Stimulated activated CD8-positive, alpha-beta memory T cell treated with anti-CD3 and anti-CD28 coated beads, Interleukin-7, amount 100 ng/mL, for 48 hours (primary cell): ENCODE measurements around the gene MRGPRE.
"Not testable (repeated sequence)": the region's sequence is repeated elsewhere in the genome, so short reads cannot be mapped to it uniquely, and the experiment has no call there.

Experiments used
- DNase-seq, 2 donors: peaks; one replicate each; pipeline ENCODE4 v3.0.0-alpha.2; 2020; ENCODE audit warnings: low read depth in 1 of 2; ENCODE audit errors: extremely low read depth in 1 of 2

The MRGPRE gene

GRCh38 chr11:3231851-3232744 lies at the start of gene MRGPRE:
MRGPRE (minus strand) TSS chr11:3232417; CDS start chr11:3228799, 3,618 bp downstream.
- DNase-seq, result no peak

DNA sequence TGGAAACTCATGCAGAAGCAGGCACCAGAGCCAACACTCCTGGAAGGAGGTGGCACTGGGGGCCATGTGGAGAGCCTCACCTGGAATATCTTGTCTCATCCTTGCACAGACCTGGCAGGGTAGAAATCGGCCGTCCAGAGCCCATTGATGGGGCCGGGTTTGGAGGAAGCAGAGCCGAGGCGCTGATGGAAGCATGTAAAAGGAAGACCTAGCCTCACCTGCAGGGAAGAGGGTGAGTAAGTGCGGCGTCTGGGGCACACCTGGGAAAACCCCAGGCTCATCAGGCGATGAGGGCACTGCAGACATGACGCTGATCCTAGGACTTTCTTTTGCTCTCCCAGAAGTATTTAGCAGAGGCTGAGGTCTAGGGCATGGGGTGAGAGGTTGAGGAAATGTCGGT lies 48.9 kb upstream of the MRGPRE start:
- not testable (repeated sequence) for DNase-seq

- DNase-seq, result not testable (repeated sequence)
Observed at GRCh38 chr11:3280662-3281061, 48.4 kb upstream of the MRGPRE start.

DNA sequence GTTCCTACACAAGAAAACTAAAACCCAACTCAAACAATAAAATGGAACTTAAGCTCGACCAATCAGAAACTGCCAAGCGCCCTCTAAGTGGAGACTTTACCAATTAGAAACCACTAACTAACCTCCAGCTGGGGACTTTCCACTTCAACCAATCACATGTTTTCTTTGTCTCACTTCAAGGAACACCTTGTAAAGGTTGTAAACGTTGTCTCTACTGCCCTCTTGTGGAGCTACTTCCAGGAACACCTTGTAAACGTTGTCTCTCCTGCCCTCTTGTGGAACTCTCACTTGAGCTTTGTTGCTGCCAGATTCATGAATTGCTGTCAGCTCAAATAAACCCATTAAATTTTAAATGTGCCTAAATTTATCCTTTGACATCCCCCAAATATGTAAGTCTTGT lies 46.7 kb upstream of the MRGPRE start:
- DNase-seq, result not testable (repeated sequence)

- DNase-seq, result not testable (repeated sequence)
Observed at GRCh38 chr11:3273629-3274028, 41.4 kb upstream of the MRGPRE start.

DNA sequence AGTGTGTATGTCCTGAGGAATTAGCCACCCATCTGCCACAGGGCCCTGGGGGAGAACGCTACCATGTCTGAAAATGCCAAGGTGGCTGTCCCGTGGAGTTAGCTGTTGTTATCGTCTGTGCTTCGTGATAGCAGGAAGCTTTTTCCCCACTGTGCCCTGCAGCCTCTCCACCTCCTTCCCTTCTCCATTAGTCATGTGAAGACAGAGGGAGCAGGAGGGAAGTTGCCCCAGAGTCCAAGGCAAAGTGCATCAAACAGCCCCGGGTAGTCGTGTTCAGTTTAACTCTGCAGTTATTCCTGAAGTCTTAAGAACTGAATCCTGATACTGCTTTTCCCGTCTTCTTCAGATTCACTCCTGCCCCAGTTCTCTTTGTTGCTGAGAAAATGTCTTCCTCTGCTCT lies 30.3 kb upstream of the MRGPRE start:
- not testable (repeated sequence) for DNase-seq

- not testable (repeated sequence) for DNase-seq
Observed at GRCh38 chr11:3261831-3262230, 29.6 kb upstream of the MRGPRE start.

DNA sequence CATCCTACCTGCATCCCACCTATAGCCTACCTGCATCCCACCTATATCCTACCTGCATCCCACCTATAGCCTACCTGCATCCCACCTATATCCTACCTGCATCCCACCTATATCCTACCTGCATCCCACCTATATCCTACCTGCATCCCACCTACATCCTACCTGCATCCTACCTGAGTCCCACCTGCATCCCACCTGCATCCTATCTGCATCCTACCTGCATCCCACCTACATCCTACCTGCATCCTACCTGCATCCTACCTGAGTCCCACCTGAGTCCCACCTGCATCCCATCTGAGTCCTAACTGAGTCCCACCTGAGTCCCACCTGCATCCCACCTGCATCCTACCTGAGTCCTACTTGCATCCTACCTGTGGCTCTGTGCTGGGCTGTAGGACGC lies 25.3 kb upstream of the MRGPRE start:
- not testable (repeated sequence) for DNase-seq

DNA sequence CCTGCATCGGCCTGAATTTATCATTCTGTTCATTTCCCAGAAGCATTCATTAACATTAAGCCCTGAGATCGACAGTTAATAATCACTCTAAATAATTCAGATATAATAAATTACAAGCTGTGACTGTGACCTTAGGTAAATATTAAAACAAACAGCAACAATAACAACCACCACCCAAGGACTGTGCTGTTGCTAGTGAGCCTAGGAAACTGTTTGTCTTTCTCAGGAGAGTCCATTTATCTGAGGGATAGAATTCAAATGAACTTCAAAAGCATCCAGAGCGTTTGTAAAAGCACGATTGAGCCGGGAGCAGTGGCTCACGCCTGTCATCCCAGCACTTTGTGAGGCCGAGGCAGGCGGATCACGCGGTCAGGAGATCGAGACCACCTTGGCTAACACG lies 23.0 kb upstream of the MRGPRE start:
- DNase-seq, result not testable (repeated sequence)

GRCh38 chr11:3254773-3255172 lies 22.6 kb upstream of the MRGPRE start:
- not testable (repeated sequence) for DNase-seq

DNA sequence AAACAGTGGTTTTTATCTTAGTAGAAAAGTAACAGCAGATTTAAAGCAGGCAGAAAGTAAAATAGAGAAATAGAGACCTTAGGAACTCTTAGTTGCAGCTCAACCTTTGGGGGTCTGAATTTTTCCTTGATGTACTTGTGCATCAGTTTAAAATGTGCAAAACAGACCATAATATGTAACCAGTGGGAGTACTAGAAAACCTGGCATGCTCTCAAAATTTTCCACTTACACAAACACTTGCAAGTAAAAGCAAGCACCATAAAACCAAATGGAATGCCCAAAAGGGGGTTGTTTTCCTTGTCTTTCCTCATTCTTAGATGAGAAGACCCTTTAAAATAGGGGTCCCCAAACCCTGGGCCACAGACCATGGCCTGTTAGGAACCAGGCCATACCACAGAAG lies 12.9 kb upstream of the MRGPRE start:
- DNase-seq, result no peak

DNA sequence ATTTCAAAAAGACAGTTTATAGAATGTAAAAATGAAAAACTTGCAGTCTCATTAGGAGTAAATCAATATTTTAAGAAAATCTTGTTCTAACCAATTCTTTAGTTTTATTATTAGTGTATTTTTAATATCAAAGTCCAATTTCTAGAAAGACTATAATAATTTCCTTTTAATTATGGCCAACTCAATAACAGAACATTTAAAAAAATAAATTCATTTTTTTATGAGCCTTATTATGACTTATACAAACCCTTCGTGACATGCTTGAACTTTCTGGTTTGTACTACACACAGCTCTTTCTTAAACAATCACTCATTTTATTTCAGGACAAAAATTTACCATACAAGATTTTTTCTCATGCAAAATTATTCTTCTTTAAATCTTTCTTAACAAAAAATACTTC lies 11.7 kb upstream of the MRGPRE start:
- DNase-seq, result no peak

DNA sequence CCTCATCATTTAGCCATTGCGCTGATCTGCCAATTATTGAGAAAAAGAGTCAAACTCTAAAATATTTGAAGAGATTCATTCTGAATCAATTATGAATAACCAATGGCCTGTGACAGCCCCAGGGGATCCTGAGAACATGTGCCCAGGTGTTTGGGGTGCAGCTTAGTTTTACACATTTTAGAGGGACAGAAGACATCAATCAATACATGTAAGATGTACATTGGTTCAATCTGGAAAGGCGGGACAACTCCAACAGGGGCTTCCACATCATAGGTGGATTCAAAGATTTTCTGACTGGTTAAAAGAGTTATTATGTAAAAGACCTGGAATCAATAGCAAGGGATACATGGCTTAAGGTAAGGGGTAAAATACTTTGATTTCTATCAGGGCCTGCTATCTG lies 4.9 kb upstream of the MRGPRE start:
- no peak for DNase-seq

- no peak for DNase-seq
Observed at GRCh38 chr11:3234846-3235245, 2.6 kb upstream of the MRGPRE start.

DNA sequence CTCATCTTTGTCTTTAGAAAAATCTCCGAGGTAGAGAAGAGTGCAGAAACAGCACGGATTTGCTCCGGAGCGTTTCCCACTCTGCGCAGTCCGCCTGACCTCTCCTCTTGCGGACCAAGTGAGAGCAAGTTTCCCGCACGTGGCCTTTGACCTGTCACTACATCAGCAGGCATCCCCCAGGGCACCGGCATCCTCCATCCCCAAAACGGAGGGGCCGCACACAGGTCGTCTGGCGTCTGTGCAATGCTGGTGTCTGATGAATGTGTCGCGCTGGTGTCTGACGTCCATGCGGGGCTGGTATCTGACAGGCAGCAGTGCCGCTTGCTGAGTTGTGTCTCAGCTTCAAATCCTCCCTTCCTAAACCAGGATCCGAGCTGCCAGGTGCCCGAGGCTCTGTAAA lies 739 bp upstream of the MRGPRE start:
- no peak for DNase-seq

GRCh38 chr11:3231550-3231850 lies 717 bp downstream of the MRGPRE start:
- DNase-seq, result no peak

- DNase-seq, result no peak
Observed at GRCh38 chr11:3230636-3231549, 1.3 kb downstream of the MRGPRE start.

DNA sequence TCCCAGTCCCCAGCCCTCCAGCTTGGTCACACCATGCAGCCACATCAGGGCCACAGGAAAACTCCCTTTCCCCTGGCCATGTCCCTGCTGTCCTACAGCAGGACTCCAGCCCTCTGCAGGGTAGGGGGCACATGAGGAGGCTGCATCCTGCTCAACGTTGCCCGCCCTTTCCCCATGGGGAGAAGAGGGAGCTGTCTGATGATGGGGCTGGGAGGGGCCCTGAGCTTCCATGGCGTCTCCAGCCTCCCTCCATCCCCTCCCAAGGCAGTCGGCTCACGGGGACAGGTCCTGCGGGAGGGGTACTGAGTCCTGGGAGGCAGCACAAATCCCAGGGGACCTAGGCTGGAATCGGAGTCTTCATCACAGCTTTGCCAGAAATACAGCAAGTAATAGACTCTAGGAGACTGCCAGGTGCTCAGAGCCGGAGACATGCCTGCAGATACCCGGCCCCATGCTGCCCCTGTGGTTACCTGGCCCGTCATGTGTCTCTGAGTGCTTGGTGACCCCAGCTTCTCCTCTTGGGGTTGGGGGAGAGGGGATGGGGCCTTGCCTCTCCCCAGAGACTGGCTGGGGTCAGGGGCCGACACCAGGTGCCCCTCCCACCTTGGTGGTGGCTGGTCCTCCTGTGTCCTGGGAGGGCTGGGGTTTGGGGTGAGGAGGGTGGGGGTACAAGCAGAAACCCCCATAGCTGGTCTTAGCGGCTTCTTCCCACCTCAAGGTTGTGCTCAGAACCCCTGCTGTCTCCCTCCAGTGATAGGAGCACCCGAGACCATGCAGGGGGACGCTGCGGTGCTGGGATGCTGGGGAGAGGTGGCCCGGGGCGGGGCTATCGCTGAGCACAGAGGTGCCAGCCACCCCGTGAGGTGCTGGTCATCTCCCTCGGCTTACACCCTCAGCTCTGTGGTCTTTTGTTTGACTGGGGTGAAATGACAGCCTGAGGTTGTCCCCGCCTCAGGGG lies 2.3 kb downstream of the MRGPRE start:
- no peak for DNase-seq

GRCh38 chr11:3228445-3228829 lies 3.8 kb downstream of the MRGPRE start:
- no peak for DNase-seq

DNA sequence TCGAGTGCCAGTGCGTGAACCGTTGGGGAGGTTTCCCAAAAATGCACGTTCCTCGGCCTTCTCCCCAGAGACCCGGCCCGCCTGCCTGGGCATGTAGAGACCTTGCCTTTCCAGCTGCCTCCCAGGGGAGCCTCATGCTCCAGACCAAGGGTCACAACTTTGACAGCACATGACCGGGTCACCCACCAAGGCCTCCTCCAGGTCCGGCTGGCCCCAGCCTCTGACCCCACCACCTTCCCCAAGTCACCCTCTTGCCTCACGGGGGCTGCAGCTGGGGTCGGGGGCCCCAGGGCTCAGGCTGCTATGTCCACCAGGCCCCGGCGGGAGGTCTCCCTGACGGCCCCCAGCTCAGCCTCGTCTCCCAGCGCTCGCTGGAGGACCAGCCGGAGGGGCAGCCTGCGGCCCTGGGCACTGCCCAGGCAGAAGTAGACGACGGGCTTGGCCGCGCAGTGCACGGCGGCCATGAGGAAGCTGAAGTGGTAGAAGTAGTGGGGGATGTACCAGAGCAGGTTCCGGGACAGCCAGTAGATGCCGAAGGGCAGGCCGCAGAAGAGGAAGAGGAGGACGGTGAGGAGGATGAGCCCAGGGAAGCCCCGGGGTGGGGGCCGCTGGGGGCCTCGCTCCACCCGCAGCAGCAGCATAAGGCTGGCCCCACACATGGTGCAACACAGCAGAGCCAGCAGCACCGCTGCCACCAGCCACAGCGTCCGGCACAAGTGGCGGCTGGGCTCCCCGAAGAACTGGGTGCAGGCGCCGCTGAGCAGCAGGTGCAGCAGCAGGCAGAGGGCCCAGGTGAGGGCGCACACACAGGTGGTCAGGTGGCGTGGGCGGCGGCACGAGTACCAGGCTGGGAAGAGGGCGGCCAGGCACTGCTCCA lies 4.4 kb downstream of the MRGPRE start:
- no peak for DNase-seq
